Testis (tissue), 3 donors: ENCODE measurements around the gene MTRFR. TPM values are rescaled to one million over a fixed set of nuclear protein-coding genes. Genes with fewer than 3 reads are reported as not detected.
"Not testable (repeated sequence)": the region's sequence is repeated elsewhere in the genome, so short reads cannot be mapped to it uniquely, and the experiment has no call there.

Source experiments
- DNase-seq: peaks from one replicate; pipeline ENCODE4 v3.0.0-alpha.2; 2019
- H3K27ac ChIP-seq, 2 donors: fragments of 200-600 bp; sonication (generic); one replicate each; pipeline ENCODE4 v1.5.1; 2019
- H3K27me3 ChIP-seq: fragments of 200-600 bp; sonication (generic); one replicate; pipeline ENCODE4 v1.5.1; 2019
- H3K36me3 ChIP-seq: fragments of 200-600 bp; sonication (generic); one replicate; pipeline ENCODE4 v1.5.1; 2017; ENCODE audit warnings: low read depth; ENCODE audit errors: missing control alignments
- H3K4me1 ChIP-seq: fragments of 200-600 bp; sonication (generic); one replicate; pipeline ENCODE4 v1.5.1; 2019
- H3K4me3 ChIP-seq, 2 donors: fragments of 200-600 bp; sonication (generic); one replicate each; pipeline ENCODE4 v1.5.1; 2017 to 2019
- H3K9me3 ChIP-seq: fragments of 200-600 bp; sonication (generic); one replicate; pipeline ENCODE4 v1.5.1; 2017
- CTCF ChIP-seq, 3 experiments: fragments of 450-650 bp in 2 of 3; fragments of 200-600 bp in 1 of 3; sonication (generic) in 1 of 3; IDR thresholded peaks; one replicate each; pipeline ENCODE4 v1.5.1; 2016 to 2019; ENCODE audit warnings: antibody characterized with exemption in 3 of 3, mild to moderate bottlenecking in 2 of 3, moderate library complexity in 1 of 3
- POLR2A ChIP-seq: fragments of 450-650 bp; IDR thresholded peaks from one replicate; pipeline ENCODE4 v1.6.1; 2017; ENCODE audit warnings: antibody characterized with exemption, mild to moderate bottlenecking, moderate library complexity
- WGBS, 2 donors: methylation state at CpG; one replicate each; pipeline ENCODE4 v1.1.5; 2018; 5-methylcytosine and 5-hydroxymethylcytosine counted together
- intact Hi-C: fragments of 100-400 bp; cut with DNase I; formaldehyde crosslinking; loops from one replicate; pipeline ENCODE4 v1.15.1; 2023; ENCODE audit warnings: low total_unique reads
- polyA plus RNA-seq: library from polyadenylated mRNA; stranded (reverse); fragments of 350-450 nt; fragmentation: Illumina TruSeq; extraction: RNeasy Lipid Tissue Mini Kit (QIAGEN cat#74804); gene quantifications from one replicate; pipeline ENCODE4 v1.2.3, GENCODE V29; 2014; ENCODE audit warnings: low read depth, low replicate concordance; ENCODE audit not compliant: insufficient read depth
- total RNA-seq, 2 donors: library from RNA; depleted of rRNA; stranded (reverse); fragments of >200 nt; gene quantifications; one replicate each; pipeline ENCODE4 v1.2.3, GENCODE V29; 2016

The MTRFR gene
- total and polyA plus RNA-seq, 3 donors from 2014 or later, result 21.1 to 23.6 (median 21.3) TPM

DNA sequence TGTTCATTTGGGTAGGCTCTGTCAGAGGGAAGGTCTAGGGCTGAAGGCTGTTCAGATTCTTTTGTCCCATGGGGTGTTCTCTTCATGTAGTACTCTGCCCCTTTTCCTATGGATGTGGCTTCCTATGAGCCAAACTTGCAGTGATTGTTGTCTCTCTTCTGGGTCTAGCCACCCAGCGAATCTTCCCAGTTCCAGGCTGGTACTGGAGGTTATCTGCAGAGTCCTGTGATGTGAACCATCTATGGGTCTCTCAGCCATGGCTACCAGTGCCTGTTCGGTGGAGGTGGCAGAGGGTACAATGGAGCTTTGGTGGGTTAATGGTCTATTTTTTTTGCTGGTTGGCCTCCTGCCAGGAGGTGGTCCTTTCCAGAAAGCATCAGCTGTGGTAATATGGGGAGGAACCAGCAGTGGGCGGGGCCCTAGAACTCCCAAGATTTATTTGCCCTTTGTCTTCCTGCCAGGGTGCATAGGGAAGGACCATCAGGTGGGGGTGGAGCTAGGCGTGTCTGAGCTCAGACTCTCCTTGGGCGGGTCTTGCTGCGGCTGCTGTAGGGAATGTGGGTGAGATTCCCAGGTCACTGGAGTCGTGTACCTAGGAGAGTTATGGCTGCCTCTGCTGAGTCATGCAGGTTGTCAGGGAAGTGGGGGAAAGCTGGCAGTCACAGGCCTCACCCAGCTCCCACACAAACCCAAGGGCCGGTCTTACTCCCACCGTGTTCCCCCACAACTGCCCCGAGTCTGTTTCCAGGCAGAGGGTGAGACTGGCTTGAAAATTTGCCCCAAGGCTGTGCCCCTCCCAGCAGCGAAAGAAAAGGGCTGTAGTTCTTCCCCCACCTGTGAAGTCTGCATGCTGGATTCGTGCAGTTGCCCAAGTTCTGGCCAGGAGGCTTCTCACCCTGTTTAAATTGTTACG is 17.5 kb downstream of the MTRFR start:
- Histone ChIP-seq H3K4me3 (no peak overlapping the region), H3K27me3 (no peaks in the 10 kb centered on the region), H3K27ac (no peak overlapping the region), H3K9me3 (no peaks in the 10 kb centered on the region), H3K36me3 (no peaks in the 10 kb centered on the region), H3K4me1 (peaks cover 9% of the 10 kb centered on the region)
- 71 to 82% methylated on average over 11 to 13 of the region's 13 CpGs for WGBS, 2 donors
- DNase-seq, result no peak
- TF ChIP-seq CTCF (IDR thresholded peaks at IDR 0.05), result no peak
- no peak for TF ChIP-seq POLR2A
- intact Hi-C loops, result no loop called here

DNA sequence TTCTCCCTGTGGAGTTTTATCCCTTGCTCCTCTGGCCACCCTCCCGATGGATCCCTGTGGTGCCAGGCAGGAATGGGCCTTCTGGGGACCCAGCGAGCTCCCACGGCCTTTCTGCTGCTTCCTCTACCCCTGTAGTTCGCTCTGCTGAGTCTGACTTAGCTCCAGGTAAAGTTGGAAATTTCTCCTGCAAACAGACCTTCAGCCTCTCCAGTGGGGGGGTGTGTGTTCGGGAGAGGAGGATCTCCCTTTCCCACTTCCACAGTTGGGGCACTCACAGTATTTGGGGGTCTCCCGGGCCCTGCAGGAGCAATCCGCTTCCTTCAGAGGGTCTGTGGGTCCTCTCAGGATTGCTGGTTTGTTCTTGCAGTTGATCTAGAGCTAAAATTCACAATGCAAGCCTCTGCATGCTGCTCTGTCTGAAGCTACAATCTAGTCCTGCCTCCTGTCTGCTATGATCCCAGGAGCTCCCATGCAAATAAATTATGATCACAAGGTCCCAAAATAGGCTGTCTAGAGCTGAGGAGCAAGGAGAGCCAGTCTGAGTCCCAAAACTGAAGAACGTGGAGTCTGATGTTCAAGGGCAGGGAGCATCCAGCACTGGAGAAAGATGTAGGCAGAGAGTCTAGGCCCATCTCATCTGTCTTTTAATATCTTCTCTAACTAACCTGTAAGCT is 18.3 kb downstream of the MTRFR start:
- intact Hi-C loops, result no loop called here

GRCh38 chr12:123252365-123252764 is 19.1 kb downstream of the MTRFR start:
- H3K4me1 ChIP-seq, H3K4me3 ChIP-seq, intact Hi-C loops, H3K36me3 ChIP-seq, DNase-seq, H3K27ac ChIP-seq, H3K27me3 ChIP-seq, H3K9me3 ChIP-seq: not testable (repeated sequence)
- WGBS, 2 donors, result 76 to 81% methylated on average over 9 of the region's 9 CpGs

More for the DNA sequence above, 18.3 kb downstream of the MTRFR start:
- H3K4me3 ChIP-seq, result no peak overlapping the region
- peaks cover 9% of the 10 kb centered on the region for H3K4me1 ChIP-seq
- H3K27me3 ChIP-seq, result no peaks in the 10 kb centered on the region
- DNase-seq, result no peak
- no peaks in the 10 kb centered on the region for H3K36me3 ChIP-seq
- no peaks in the 10 kb centered on the region for H3K9me3 ChIP-seq
- WGBS, 2 donors, result 79 to 86% methylated on average over 7 to 8 of the region's 8 CpGs
- H3K27ac ChIP-seq, result no peak overlapping the region
- TF ChIP-seq CTCF (IDR thresholded peaks at IDR 0.05) (no peak), POLR2A (no peak)

DNA sequence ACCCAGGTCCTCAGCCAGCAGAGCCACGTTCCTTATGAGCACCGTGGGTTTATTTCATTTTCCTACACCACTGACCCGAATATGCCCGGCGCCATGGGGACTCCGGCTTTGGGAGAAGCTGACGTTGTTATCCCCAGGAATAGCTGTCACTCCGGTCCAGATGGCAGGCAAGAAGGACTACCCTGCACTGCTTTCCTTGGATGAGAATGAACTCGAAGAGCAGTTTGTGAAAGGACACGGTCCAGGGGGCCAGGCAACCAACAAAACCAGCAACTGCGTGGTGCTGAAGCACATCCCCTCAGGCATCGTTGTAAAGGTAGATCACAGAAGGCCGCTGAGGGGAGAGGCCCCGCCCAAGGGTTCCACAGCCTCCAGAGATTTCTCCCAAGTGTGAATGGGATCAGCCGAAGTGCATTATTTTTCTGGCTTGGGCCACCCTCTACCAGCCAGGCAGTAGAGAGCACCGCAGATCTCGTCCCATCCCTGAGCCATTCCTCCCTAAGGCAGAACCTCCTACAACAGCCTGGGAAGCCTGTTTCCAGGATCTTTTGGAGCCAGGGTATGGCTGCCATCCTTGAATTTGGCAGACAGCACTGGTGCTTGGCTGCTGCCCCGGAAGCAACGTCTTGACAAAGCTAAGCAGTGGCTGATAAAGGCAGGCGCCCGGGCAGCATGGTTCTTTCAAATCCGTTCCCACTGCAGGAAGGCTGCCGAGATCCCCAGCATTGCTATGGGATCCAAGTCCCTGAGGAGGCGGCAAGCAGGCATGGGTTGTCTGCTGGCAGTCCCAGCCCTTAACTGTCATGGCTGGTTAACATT is 20.6 kb downstream of the MTRFR start:
- intact Hi-C loops, result no loop called here
- no peak overlapping the region for H3K27ac ChIP-seq
- no peak for TF ChIP-seq POLR2A
- TF ChIP-seq CTCF (IDR thresholded peaks at IDR 0.05), result no peak
- no peaks in the 10 kb centered on the region for H3K36me3 ChIP-seq
- 74 to 76% methylated on average over 24 of the region's 24 CpGs for WGBS, 2 donors
- H3K9me3 ChIP-seq, result no peaks in the 10 kb centered on the region
- no peaks in the 10 kb centered on the region for H3K27me3 ChIP-seq
- no peak for DNase-seq
- no peak overlapping the region for H3K4me3 ChIP-seq
- peaks cover 9% of the 10 kb centered on the region for H3K4me1 ChIP-seq
